ENCODE data around the gene OR2D2.
A peak's percentile ranks its signal among the peaks of the same experiment; 100 is the strongest.
"Not testable (repeated sequence)": the region's sequence is repeated elsewhere in the genome, so short reads cannot be mapped to it uniquely, and the experiment has no call there.

The OR2D2 gene

DNA sequence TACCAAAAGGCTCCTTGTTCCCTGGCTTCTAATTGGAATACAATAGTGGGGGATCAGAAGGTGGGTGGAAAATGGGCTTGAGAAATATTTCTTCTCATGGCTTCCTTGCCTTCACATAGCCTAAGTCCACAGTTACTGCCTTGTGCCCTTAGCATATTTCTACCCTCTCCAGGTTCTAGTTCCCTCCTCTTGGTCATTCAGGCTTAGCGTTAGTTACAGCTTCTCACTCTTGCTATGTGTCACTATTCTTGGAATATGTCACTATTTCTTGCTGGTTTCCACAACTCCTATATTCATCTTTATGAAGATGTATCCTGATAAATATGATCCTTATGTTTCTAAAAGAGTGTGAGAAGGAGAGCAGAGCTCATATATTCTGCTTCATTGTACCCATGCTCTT is 2.5 kb downstream of the OR2D2 start:
- in situ Hi-C loops (cut with HindIII; ENCODE audit: low pct_ligation_motif_present, low pct_unique_long_range_greater_than_20kb, low sequenced_read_pairs): no loop called here
- DNase-seq: no peak

DNA sequence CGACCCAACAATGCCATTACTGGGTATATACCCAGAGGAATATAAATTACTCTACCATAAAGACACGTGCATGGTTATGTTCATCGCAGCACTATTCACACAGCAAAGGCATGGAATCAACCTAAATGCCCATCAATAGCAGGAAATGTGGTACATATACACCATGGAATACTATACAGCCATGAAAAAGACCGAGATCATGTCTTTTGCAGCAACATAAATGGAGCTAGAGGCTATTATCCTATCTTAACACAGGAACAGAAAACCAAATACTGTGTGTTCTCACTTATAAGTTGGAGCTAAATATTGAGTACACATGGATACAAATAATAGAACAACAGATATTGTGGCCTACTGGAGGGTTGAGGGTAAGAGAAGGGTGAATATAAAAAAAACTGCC is 3.5 kb downstream of the OR2D2 start:
- in situ Hi-C loops (cut with HindIII; ENCODE audit: low pct_ligation_motif_present, low pct_unique_long_range_greater_than_20kb, low sequenced_read_pairs): no loop called here

DNA sequence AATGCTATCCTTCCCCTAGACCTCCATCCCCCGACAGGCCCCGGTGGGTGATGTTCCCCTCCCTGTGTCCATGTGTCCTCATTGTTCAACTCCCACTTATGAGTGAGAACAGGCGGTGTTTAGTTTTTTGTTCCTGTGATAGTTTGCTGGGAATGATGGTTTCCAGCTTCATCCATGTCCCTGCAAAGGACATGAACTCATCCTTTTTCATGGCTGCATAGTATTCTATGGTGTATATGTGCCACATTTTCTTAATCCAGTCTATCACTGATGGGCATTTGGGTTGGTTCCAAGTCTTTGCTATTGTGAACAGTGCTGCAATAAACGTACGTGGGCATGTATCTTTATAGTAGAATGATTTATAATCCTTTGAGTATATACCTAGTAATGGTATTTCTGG is 4.6 kb downstream of the OR2D2 start:
- DNase-seq; in situ Hi-C loops (cut with HindIII; ENCODE audit: low pct_ligation_motif_present, low pct_unique_long_range_greater_than_20kb, low sequenced_read_pairs): not testable (repeated sequence)

More for the DNA sequence above, 3.5 kb downstream of the OR2D2 start:
- DNase-seq: no peak

DNA sequence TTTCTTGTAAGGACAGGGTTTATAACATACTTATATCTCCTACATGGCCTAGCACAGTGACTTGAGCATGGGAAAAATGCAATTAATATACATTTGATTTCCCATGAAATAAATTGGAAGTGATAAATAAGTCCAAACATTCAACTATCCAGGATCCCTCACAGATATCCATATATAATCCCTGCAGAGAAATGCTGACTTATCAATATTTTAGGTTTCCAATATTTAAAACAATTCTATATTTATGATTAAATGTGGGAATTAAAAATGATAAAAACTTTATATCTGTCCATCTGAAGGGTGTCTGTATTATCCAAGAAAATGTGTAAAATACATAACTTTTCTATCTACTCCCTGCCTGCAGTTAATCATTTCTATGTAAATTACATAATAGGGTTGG is 9.5 kb downstream of the OR2D2 start:
- DNase-seq: no peak
- in situ Hi-C loops (cut with HindIII; ENCODE audit: low pct_ligation_motif_present, low pct_unique_long_range_greater_than_20kb, low sequenced_read_pairs): no loop called here

DNA sequence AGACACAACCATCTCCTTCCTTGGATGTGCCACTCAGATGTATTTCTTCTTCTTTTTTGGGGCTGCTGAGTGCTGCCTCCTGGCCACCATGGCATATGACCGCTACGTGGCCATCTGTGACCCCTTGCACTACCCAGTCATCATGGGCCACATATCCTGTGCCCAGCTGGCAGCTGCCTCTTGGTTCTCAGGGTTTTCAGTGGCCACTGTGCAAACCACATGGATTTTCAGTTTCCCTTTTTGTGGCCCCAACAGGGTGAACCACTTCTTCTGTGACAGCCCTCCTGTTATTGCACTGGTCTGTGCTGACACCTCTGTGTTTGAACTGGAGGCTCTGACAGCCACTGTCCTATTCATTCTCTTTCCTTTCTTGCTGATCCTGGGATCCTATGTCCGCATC is 15.4 kb downstream of the OR2D2 start:
- no peak for DNase-seq
- in situ Hi-C loops (cut with HindIII; ENCODE audit: low pct_ligation_motif_present, low pct_unique_long_range_greater_than_20kb, low sequenced_read_pairs): no loop called here

DNA sequence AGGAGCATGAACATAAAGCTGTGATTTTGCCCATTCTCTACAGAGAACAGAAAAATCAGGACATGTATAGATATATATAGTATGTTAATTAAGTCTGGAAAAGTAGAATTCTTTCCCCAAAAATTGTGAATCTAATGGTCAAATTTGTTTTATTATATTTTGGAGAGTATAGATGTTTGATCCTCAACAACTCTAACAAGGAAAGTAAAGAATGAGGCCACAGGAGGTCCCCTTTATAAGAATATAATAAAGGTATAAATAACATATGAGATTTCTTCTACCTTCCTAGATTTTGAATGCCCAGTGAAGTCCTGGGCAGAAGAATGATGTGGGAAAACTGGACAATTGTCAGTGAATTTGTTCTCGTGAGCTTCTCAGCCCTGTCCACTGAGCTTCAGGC is 16.0 kb downstream of the OR2D2 start, which contains the start of gene OR10A4:
Gene OR10A4, plus strand, starts transcription at position 301 of the 400 bp plus-strand sequence. Its CDS starts 23 bp downstream, at position 324.
- in situ Hi-C loops (cut with HindIII; ENCODE audit: low pct_ligation_motif_present, low pct_unique_long_range_greater_than_20kb, low sequenced_read_pairs): no loop called here

DNA sequence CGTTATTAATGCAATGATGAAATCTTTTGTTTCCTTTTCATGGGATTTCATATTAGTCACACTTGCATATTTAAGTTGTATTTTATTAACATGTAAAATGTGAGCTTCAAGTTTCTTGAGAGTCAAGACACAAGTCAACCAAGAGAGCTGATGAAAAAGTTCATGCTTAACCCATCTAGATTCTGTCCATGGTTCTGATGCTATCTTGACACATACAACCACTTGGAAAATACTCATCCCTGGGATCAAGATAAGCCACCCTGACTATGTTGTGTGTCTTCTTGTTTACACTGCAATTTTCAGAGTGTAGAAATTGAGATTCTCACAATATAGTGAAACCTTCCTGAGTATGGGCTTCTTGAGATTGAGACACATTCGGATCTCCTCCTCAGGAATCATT is 16.5 kb downstream of the OR2D2 start:
- in situ Hi-C loops (cut with HindIII; ENCODE audit: low pct_ligation_motif_present, low pct_unique_long_range_greater_than_20kb, low sequenced_read_pairs): no loop called here
- no peak for DNase-seq

More for the DNA sequence above, 16.0 kb downstream of the OR2D2 start, which contains the start of gene OR10A4:
- no peak for DNase-seq

DNA sequence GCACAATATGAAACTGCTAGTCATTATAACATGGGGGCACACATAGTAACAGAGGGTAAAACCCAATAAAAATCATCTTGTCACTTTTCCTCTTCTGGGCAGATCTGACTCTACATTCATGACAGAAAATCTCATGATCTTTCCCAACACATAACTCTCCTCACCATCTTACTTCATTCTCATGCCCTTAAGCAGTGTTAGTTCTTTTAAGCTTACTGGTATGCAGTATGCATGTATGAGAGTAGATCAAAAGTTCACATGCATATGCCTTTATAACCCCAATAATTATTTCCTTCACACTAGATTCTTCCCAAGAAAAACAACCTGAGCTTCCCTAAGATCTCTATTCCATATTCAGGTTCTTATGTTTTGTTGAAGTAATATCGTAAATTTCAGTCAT is 21.0 kb downstream of the OR2D2 start:
- DNase-seq: no peak
- in situ Hi-C loops (cut with HindIII; ENCODE audit: low pct_ligation_motif_present, low pct_unique_long_range_greater_than_20kb, low sequenced_read_pairs): no loop called here

DNA sequence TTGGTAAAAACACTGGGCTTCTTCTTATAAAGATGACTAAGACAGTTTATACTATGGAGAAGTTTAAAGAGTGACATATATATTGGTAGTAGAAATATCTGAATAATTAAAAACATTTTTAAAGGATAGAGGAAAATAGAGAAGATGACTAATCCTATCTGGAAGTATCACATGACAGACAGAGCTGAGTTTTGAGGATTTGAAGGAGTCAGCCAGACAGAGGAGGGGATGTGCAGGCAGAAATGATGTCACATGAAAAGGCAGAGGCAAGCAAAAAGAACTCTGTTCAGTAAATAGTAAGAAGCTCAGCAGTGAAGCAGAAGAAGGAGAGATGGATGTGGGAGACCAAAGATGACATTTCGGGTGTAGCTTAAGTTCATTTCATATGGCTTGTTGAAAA is 27.9 kb downstream of the OR2D2 start:
- in situ Hi-C loops (cut with HindIII; ENCODE audit: low pct_ligation_motif_present, low pct_unique_long_range_greater_than_20kb, low sequenced_read_pairs): no loop called here
- DNase-seq: no peak

DNA sequence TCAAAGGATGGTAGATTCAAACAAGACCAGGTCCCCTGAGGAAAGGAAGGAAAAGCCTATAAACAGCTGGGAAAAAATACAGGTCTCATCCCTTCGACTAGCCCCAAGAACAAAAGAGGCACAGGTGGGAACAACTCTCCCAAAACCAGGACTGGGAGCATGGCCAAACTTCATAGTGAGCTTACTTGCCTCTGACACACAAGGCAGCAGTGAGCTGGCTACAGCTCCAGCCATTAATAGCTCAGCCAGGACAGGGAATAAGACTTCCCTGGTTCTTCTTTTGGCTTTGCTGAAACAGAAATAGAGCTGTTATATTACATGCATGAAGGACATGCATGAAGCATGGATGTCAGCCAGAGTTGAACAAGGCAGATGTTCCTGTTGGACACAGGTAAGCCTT is 29.3 kb downstream of the OR2D2 start, which contains the start of gene OR10A2:
Gene OR10A2, plus strand, starts transcription at position 97 of the 400 bp plus-strand sequence. CDS start 6,698 bp downstream, outside the sequence.
- DNase-seq: no peak
- in situ Hi-C loops (cut with HindIII; ENCODE audit: low pct_ligation_motif_present, low pct_unique_long_range_greater_than_20kb, low sequenced_read_pairs): no loop called here

DNA sequence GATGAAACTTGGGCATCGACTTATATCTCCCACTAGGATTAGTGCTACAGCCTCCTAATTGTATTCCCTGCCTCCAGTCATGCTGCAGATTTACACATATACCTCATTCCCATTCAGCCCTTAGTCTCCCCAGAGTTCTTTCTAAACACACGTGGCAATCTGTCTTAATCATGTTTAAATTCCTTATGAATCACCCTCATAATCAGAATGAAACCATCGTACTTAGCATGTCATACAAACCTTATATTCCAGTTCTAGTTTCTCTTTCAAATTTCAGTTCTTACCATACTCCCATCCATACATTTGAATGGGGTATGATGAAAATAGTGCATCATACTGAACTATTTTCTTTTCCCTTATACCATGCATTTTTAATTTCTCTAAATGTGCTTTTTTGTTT is 35.4 kb downstream of the OR2D2 start:
- DNase-seq: no peak
- in situ Hi-C loops (cut with HindIII; ENCODE audit: low pct_ligation_motif_present, low pct_unique_long_range_greater_than_20kb, low sequenced_read_pairs): no loop called here

DNA sequence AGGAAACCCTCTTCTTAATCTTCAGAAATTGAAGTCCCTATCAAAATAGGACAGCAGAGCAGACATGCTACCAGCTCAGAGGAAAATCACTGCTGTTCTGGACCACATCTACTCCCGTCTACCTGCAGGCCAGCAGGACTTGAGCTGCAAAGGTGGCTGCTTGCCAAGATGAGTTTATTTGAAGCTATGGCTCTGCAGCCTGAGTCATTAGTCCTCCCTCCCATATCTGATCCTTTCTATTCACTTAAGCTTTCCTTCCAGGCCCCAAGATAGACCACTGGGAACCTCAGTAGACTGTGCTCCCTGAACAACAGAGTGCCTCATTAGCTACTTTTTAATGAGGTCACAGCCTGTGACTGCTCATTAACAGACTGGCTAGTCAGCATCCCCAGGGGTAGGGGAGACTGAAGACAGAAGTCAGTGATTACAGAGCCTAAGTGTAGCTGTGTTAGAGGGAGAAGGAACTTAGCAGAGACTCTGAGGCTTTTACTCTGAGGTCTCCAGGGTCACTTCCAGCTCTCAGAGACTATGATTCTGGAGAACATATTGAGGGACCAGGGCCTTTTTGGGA is 36.2 kb downstream of the OR2D2 start:
- in situ Hi-C loops (cut with HindIII; ENCODE audit: low pct_ligation_motif_present, low pct_unique_long_range_greater_than_20kb, low sequenced_read_pairs): no loop called here
- peak; percentile 1 for DNase-seq

DNA sequence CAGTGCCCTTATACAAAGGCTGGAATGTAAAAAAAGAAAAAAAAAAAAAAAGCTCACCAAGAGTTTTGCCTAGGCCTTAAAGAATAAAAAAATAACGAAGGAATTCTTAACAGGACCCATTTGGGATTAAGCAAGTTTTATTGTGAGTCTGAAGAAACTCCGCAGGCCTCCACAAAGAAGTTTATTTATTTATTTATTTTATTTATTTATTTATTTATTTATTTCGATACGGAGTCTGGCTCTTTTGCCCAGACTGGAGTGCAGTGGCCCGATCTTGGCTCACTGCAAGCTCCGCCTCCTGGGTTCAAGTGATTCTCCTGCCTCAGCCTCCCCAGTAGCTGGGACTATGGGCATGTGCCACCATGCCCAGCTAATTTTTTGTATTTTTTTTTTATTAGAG is 37.5 kb downstream of the OR2D2 start:
- in situ Hi-C loops (cut with HindIII; ENCODE audit: low pct_ligation_motif_present, low pct_unique_long_range_greater_than_20kb, low sequenced_read_pairs); DNase-seq: not testable (repeated sequence)

DNA sequence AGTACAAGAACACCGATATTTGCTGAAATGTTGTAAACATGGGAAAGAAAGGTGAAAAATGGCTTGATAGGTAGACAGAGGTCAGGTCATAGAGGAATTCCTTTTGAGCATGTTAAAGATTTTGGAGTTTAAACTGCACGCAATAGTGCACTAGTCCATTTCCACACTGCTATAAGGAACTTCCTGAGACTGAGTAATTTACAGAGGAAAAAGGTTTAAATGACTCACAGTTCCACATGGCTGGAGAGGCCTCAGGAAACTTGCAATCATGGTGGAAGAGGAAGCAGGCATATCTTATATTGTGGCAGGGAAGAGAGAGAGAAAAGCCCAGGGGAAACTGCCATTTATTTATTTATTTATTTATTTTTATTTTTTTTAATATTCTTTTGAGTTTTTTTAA is 41.8 kb downstream of the OR2D2 start:
- no peak for DNase-seq
- in situ Hi-C loops (cut with HindIII; ENCODE audit: low pct_ligation_motif_present, low pct_unique_long_range_greater_than_20kb, low sequenced_read_pairs): no loop called here

DNA sequence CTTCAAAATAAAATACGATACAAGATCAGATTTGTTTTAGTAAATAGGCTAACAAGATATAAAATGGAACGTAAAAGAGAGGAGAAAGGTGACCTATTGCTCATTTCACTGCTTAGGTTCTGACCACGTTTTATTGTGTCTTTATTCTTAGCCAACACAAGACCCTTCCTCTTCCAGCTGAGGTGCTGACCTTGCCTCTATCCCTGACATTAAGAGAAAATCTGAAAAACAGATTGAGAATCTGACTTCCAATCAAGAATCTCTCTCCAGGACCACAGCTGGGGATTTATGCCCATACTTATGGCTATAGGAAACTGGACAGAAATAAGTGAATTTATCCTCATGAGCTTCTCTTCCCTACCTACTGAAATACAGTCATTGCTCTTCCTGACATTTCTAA is 46.9 kb downstream of the OR2D2 start, which contains the start of gene OR10A5:
Gene OR10A5, plus strand, starts transcription at position 301 of the 400 bp plus-strand sequence. Its CDS starts 0 bp downstream, at position 301.
- in situ Hi-C loops (cut with HindIII; ENCODE audit: low pct_ligation_motif_present, low pct_unique_long_range_greater_than_20kb, low sequenced_read_pairs): no loop called here
- DNase-seq: no peak

DNA sequence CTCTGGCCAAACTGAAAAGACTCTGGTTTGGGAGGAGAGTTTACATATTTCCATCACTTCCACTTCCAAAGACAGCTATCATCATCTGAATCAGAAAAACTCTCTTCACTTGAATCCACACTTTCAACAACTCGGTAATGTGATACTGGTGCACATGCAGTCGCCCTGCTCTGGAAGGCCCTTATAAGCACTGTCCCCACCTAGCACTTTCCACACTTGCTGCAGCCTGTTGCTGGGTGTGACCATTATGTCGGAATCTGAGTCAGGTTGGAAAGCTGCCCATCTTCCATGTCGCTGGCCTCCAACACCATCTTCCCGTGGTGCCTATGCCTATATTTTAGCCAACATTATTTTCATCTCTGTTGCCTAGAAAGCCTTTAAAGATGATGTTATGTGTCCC is 47.9 kb downstream of the OR2D2 start:
- in situ Hi-C loops (cut with HindIII; ENCODE audit: low pct_ligation_motif_present, low pct_unique_long_range_greater_than_20kb, low sequenced_read_pairs): no loop called here
- DNase-seq: no peak

DNA sequence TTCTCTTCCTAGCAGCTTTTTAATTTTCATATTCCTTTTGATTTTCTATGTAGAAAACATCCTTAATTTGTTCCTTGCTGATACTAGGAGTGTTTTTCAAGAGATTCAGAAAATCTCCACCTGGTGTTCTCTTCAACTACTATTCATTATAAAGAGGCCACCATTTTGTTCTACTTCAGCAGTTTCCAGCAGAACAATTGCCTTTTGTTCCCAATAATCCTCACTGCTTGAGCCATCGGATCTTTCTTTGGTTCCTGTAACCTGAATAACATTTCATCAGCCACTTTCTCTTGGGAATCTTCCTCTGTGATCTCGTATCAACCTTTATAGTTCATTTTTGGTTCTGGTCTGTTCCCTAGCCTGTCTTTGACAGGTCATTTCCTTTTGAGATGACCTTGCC is 48.6 kb downstream of the OR2D2 start:
- in situ Hi-C loops (cut with HindIII; ENCODE audit: low pct_ligation_motif_present, low pct_unique_long_range_greater_than_20kb, low sequenced_read_pairs): no loop called here
- DNase-seq: no peak

DNA sequence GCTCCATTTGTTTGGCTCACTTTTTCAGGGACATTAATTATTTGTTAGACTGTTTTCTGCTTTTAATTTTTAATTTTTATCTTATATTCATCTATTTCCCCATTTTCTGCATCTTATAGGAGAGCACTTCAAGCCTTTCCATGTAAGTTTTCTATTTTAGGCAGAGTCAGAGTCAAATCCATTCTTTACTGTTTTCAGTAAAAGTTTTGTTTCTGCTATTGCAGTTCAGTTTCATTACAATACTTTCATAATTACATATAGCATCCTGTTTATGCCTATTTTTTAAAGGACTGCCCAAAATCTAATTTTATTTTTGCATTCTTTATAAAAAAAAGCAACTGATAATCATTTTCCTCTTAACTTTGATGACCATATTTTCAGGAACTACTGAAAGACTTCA is 50.6 kb downstream of the OR2D2 start:
- no peak for DNase-seq
- in situ Hi-C loops (cut with HindIII; ENCODE audit: low pct_ligation_motif_present, low pct_unique_long_range_greater_than_20kb, low sequenced_read_pairs): no loop called here

Data from ACHN (cell line).